SIG-M5 (cell line): ENCODE results near the gene CBX4.

Experiments
- DNase-seq: peaks from one replicate; lab custom pipeline; 2025; lab: John Stamatoyannopoulos, UW

CBX4 gene

GRCh38 chr17:79799174-79799537, 40.1 kb downstream of the CBX4 start:
- DNase-seq = no peak

DNA sequence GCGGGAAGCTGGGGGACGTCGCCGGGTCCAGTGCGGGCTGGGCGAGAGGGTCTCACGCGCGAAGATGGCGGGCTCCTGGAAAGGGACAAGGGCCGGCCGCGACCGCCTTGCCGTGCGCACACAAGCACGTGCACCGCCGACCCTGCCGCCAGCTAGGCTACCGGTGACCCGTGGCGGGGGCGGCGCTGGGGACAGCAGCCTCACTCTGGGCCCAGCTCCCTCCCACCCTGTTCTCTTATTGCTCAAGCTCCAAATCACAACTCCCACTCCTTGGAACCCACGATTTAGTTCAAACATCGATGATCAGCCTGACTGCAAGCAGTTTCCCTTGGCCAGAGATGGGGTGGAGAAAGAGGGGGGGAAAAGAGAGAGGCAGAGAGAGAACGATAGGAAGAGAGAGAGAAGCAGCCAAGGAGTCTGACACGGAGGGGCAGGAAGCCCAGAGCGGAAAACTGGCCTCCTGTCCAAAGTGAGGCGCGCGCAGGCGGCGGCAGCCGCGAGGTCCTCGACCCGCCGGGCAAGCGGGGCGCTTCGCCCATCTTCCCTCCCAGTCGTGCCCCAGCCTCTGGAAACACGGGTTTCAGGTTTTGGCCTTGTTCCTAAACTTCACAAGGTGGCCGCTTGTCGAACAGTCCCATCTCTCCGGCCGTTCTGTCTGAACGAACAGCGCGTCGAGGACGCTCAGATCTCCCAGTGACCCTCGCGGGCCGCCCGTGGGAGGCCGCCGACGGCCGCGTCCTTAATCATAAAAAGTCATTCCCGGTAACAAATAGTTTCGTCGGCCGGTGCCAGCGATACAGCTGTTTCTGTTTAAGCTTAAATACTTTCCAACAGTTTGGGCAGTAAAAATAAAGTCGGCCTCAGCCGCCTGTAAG, 40.7 kb downstream of the CBX4 start:
- DNase-seq = no peak

GRCh38 chr17:79797492-79798298, 41.5 kb downstream of the CBX4 start:
- DNase-seq = no peak

DNA sequence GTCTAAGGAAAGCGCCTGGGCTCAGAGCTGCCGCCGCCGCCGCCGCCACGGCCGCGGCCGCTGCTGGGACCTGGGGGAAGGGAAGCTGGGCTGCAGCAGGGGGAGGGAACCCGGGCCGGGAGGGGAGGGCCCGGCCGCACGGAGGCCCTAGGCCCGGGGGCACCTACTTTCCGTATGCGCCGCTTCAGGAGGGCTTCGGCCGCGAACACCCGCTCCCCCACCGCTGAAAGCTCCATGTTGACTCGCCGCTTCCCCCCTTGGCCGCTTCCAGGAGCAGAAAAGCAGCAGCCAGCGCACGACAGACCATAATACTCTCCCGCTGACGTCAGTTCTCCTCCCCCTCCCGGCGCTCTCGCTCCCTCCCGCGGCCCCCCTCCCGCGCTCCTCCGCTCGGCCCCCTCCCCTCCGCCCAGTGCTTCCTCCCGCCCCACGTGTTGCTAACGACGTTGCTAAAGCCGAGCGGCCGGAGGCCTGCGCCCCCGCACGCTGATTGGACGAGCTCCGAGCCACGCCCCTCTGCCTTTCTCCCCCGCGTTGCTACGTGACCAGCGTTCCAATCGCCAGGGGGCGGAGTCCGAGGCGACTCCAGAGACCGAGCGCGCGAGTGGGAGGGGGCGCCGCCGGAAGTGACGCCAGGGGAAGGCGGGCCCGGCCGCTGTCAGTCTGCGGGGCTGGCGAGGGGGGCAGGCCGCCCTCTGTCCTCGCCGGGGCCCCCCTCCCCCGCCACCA, 42.3 kb downstream of the CBX4 start, which contains the start of gene CBX8:
Gene CBX8, minus strand, starts transcription at position 315 of the 729 bp plus-strand sequence. Its CDS starts 79 bp downstream, at position 236.
- peak; percentile 92 for DNase-seq

DNA sequence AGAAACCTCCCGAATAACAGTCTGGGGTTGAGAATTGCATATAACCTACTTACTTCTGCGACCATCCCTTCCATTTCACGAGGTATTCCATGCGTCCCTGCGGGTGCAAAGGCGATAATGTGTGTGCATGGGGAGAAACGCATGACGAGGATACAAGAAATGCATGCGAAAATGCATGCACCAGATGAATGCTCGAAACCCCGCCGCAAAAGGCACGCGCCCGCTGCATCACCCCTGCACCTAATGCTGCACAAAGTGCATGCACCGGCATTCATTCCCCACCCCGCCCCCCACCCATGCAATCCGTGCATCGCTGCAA, 42.8 kb downstream of the CBX4 start:
- peak; percentile 53 for DNase-seq

- no peak for DNase-seq
Observed at GRCh38 chr17:79795795-79796443, 43.3 kb downstream of the CBX4 start.

- no peak for DNase-seq
Observed at GRCh38 chr17:79794659-79795511, 44.4 kb downstream of the CBX4 start.

DNA sequence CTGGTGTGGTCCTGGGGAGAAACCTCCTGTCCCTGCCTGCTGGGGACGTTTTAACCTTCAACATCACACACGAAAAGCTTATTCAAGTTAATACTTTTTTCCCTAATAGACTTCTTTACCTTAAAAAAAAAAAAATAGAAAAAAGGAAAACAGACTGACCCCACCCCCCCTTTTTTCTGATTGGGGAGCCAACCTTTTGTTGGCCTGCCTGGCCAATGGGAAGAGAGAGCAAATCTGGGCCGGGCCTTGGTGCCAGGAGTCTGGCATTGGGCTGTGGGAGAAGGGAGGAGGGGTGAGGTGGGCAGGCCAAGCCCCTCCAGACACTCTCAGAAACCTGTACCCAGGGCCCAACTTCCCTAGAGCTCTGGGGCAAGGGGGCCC, 45.3 kb downstream of the CBX4 start:
- DNase-seq = no peak

DNA sequence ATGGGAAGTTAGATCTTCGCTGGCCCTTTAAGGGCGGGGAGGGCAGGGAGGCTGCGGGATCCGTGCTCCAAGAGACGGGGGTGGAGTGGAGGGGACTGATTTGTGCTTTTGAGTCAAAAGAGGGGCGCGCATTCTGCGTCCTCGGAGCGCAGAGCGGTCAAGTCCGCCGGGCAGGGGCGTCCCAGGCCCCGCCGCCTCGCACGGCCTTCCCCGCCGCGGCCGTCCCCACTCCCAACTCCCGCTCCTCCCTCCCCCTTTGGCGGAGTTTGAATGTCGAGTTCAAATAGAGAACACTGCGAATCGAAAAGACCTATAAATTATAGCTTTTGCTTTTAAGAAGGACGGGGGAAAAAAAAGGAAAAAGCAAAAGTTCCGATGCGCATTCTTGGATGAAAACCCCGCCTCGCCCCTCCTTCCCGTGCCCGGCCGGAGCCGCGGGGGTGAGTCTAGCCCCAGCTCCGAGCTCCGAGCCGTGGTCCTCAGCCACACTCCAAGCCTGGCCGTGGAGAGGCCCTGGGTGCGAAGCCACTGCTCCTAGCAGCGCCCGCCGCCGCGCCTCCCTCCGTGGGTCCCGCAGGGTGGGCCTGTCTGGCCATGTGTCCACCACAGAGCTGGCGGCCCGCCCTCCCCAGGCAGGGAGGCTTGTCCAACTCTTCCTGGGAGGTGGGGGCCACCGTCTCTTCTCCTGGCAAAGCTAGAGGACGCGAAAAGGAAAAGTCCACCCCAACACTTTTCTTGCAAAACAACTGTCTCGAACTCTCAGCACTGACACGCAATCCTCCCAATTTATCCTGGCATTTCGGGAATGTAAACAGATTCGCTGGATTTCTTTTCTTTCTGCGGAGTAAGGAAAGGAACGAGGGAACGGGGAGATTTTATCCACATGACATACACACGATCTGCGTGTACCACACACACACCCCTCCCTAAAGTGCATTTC, 46.0 kb downstream of the CBX4 start:
- no peak for DNase-seq

GRCh38 chr17:79792341-79792871, 46.8 kb downstream of the CBX4 start:
- DNase-seq = no peak

DNA sequence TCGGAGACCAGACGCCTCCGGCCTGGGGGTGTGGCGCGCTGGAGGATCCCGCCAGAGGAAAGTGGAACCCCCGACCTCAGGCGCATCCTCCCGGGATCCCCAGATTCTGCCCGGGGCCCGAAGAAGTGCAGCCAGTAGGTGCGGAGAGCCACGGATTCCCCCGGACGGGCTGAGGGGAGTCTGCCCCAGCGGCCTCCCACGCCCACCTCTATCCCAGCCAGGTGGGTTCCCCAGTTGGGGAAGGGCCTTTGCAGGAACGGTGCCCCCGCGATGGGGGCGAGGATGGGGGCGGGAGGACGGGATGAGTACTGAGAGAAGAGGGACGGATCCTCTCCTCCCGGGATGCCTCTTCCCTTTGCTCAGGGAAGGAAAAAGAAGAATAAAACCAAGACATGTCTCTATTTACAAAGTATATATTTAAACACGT, 47.5 kb downstream of the CBX4 start:
- DNase-seq = no peak

- DNase-seq = no peak
Observed at GRCh38 chr17:79790805-79791734, 48.2 kb downstream of the CBX4 start.

DNA sequence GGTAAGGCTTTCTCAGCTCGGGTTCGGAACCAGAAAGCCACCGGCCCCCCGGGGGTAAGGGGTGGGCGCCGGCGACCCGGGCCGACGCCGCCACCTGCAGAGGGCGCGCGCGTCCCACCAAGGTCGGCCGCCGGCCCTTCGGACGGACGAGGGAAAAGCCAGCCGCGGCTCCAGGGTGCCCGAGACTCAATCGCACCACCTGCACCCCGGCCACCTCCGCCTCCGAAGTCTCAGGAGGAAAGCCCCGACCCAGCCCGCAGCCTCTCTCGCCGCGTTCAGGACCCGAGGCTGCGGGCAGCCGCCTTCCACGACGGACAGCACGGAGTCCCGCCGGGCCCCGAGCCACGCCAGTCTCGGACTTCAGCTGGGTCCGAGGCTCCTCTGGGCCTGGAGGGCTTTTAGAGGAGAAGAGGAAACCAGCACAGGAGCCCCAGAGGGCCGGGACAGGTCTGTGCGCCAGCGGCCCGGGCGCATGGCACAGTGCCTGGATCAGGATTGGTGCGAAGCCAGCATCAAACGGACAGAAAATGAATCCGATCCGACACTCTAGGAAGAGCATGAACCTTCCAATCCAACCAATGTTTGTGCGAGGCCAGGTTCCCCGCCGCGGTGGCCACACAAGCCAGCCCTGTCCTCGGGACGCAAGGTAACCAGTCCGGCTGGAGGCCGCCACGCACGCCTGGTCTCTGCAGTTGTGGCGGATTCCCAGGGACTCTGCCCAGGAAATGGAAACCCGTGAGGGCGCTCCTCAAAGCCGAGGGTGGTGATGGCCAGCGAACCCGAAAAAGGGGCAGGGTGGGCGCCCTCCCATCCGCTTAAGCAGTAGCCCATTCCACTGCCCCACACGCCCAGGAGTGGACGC, 49.1 kb downstream of the CBX4 start:
- DNase-seq = no peak

DNA sequence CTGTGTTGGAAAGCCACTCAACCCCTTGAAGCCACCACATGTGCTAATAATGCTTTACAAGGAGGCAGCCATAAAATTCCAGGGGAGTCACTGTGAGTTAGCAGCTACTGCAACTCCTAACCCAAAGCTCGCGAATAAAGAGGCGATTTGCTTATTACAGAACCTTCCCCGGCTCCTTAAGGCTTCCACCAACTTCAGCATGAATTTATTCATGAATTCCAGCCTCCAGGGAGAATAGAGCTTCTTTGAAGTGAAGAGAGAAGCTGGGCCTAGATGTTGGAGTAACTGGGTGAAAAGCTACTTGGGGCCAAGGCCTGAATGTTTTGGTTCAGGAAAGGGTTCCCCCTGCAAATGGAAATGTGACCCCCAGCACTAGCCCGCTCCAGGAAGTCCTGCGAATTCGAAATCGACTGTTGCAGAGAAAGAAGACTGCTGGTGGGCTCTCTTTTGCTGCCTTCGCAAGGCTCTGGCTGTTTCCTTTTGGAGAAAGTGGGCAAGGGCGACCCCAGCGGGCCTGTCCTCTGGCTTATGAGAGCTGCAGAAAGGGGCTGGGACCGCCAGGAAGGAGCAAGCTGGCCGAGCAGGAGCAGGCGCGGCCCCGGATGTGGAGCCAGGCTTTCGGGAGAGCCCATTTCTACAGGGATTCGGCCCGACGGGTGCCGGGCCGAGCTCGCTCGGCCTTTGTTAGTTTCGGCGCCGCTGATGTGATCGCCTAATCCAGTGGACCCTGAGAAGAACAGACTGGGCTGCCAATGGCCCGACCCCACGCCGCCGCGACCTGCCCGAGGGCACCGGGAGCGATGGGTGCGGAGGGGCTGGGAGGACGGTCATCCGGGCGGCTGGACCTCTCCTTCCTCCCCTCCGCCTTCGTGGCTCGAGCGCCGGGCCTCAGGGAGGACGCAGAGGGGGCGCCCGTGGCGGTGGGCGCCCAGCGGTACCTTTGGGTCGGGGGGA, 50.0 kb downstream of the CBX4 start:
- DNase-seq = no peak

DNA sequence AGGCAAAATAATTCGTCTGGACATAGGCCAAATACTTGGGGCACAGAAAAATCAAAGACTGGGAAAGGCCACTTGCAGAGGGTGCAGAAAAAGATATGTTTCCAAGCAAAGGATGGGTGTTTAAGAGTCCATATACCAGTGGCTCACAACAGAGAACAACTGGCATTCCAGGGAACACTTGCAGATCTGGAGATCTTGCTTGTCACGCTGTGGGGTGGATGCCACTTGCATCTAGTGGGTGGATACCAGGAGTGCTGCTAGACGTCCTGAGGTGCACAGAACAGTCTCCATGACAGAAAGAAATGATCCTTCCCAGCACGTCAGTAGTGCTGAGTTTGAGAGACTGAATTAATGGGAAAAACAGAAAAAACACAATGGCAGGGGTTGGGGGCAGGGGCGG, 50.8 kb downstream of the CBX4 start:
- no peak for DNase-seq

DNA sequence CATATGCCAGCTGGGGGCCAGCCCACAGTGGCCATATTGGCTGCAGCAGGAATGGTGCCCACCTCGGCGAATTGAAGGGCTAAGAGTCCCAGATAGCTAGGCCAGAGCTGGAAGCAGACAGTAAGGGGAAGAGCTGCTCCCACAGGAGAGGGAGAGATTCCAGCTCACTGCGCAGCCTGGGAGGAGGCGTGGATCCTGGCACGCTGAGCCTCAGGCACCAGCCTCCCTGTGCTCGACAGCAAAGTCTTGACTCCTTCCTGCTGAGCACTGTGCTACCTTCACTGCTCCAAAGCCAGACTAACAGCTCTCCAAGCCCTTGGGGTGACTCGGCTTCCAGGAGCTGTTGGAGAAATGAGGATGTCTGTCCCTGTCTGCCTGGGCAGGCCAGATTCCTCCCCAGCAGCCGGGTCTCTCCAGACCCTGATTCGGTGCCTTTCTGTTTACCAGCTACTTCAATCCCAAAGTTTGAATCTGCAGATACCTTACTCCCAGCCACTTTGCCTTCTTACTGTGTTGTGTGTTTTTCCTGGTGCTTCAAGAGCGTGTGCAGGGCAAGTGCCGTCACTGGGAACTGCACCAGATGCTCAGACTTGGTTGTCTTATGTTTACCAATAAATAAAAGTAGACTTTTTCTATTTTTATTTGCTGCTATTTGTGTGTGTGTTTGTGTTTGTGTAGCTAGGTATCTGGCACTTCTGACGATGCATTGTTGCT, 52.2 kb downstream of the CBX4 start:
- no peak for DNase-seq
